Natural killer cell (primary cell): ENCODE results near the gene DLGAP4. TPM values are rescaled to one million over a fixed set of nuclear protein-coding genes. Genes with fewer than 3 reads are reported as not detected.

Experiments
- ATAC-seq, 3 donors: fragments of 150-1000 bp in 2 of 3; fragments of 200-7000 bp in 1 of 3; cut with Tn5 transposase; 1 replicate in 1 of 3; 2 replicates in 2 of 3; pipeline ENCODE4 v1.10.0; 2021; ENCODE audit warnings: mild to moderate bottlenecking in 2 of 3, moderate library complexity in 2 of 3
- DNase-seq, 2 donors: peaks; one replicate each; pipeline versions ENCODE4 v3.0.0 to v3.0.0-alpha.2; 2013 to 2021; ENCODE audit warnings: mixed read lengths in 1 of 2
- H3K27ac ChIP-seq: one replicate; pipeline ENCODE4 v1.5.1; 2013; ENCODE audit warnings: mild to moderate bottlenecking, low read length
- H3K27me3 ChIP-seq: one replicate; pipeline ENCODE4 v1.6.1; 2013; ENCODE audit warnings: low read length; ENCODE audit not compliant: control insufficient read depth, insufficient read depth
- H3K36me3 ChIP-seq: one replicate; pipeline ENCODE4 v1.6.1; 2013; ENCODE audit warnings: low read length; ENCODE audit not compliant: control insufficient read depth, insufficient read depth
- H3K4me1 ChIP-seq: one replicate; pipeline ENCODE4 v1.6.1; 2013; ENCODE audit warnings: low read length; ENCODE audit not compliant: control insufficient read depth, insufficient read depth
- H3K4me3 ChIP-seq: one replicate; pipeline ENCODE4 v1.5.1; 2013; ENCODE audit warnings: low read length
- H3K9me3 ChIP-seq: one replicate; pipeline ENCODE4 v1.6.1; 2013; ENCODE audit warnings: low read length; ENCODE audit not compliant: control insufficient read depth, insufficient read depth
- H3K27ac Mint-ChIP-seq, 2 donors: one replicate each; pipeline ENCODE4 v1.8.0; 2022; ENCODE audit warnings: mild to moderate bottlenecking in 2 of 2, mixed read lengths in 2 of 2, moderate library complexity in 1 of 2
- H3K27me3 Mint-ChIP-seq, 2 donors: one replicate each; pipeline ENCODE4 v1.8.0; 2022; ENCODE audit warnings: low read depth in 2 of 2, mixed read lengths in 2 of 2
- H3K36me3 Mint-ChIP-seq: one replicate; pipeline ENCODE4 v1.8.0; 2022; ENCODE audit warnings: mixed read lengths
- H3K4me1 Mint-ChIP-seq, 2 donors: one replicate each; pipeline ENCODE4 v1.8.0; 2022; ENCODE audit warnings: mixed read lengths in 2 of 2
- H3K4me3 Mint-ChIP-seq: one replicate; pipeline ENCODE4 v1.8.0; 2022; ENCODE audit warnings: mild to moderate bottlenecking, moderate library complexity, mixed read lengths
- H3K9me3 Mint-ChIP-seq, 2 donors: one replicate each; pipeline ENCODE4 v1.8.0; 2022; ENCODE audit warnings: mixed read lengths in 2 of 2
- WGBS: methylation state at CpG from one replicate; pipeline ENCODE4 v1.1.7; 2013; ENCODE audit warnings: missing lambda C conversion rate; ENCODE audit not compliant: insufficient coverage; 5-methylcytosine and 5-hydroxymethylcytosine counted together
- intact Hi-C: fragments of 100-400 bp; cut with micrococcal nuclease; formaldehyde crosslinking; loops from one replicate; pipeline ENCODE4 v1.14.2; 2022
- total RNA-seq, 4 donors: library from RNA; stranded (reverse); fragments of 120-200 nt in 1 of 4; gene quantifications; one replicate each; pipeline versions ENCODE4 v1.2.3 to v1.2.4, GENCODE V29; 2013 to 2022
- TF ChIP-seq, protein P1 (sequence below): fragments of 200-600 bp; IDR thresholded peaks from one replicate; pipeline ENCODE4 v1.8.0; 2022; ENCODE audit warnings: antibody characterized with exemption

The DLGAP4 gene
- total RNA-seq, 3 donors from 2014 or later (not counting 1 experiment from before 2014, with no cell fraction given) = 47.9 to 51.6 (median 51.2) TPM

DNA sequence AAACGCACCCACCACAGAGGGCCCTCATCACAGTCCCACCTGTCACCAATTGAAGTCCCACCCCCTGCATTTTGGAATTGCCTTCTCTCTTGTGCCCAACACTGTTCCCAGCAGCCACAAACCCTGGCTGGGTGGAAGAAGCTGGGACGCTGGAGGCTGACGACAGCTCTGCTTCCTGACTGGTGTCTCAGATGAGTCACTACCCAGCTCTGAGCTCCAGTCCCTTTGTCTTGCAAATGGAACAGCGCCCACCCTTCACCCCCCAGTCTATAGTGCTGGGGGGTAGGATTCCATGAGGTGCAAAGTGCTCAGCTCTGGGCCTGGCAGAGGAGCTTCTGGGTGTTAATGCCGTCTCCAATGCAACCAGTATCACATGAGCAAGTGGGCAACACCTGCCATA lies 85.3 kb downstream of the DLGAP4 start:
- Histone ChIP-seq H3K9me3 (no peaks in the 10 kb centered on the region), H3K36me3 (no peaks in the 10 kb centered on the region), H3K4me3 (no peak overlapping the region), H3K27ac (no peak overlapping the region), H3K27me3 (no peaks in the 10 kb centered on the region), H3K4me1 (no peaks in the 10 kb centered on the region)
- H3K36me3 Mint-ChIP-seq = no peaks in the 10 kb centered on the region
- DNase-seq (no peak), ATAC-seq (no peak)
- H3K4me3 Mint-ChIP-seq = no peak overlapping the region
- H3K27ac Mint-ChIP-seq = no peak overlapping the region
- intact Hi-C loops = no loop called here
- 28% methylated on average over 5 of the region's 5 CpGs for WGBS
- peaks cover 0 to 3% of the 10 kb centered on the region in 2 donors for H3K9me3 Mint-ChIP-seq
- H3K27me3 Mint-ChIP-seq = peaks cover 0 to 11% of the 10 kb centered on the region in 2 donors
- TF ChIP-seq, protein P1, sequence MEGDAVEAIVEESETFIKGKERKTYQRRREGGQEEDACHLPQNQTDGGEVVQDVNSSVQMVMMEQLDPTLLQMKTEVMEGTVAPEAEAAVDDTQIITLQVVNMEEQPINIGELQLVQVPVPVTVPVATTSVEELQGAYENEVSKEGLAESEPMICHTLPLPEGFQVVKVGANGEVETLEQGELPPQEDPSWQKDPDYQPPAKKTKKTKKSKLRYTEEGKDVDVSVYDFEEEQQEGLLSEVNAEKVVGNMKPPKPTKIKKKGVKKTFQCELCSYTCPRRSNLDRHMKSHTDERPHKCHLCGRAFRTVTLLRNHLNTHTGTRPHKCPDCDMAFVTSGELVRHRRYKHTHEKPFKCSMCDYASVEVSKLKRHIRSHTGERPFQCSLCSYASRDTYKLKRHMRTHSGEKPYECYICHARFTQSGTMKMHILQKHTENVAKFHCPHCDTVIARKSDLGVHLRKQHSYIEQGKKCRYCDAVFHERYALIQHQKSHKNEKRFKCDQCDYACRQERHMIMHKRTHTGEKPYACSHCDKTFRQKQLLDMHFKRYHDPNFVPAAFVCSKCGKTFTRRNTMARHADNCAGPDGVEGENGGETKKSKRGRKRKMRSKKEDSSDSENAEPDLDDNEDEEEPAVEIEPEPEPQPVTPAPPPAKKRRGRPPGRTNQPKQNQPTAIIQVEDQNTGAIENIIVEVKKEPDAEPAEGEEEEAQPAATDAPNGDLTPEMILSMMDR = no peak
- H3K4me1 Mint-ChIP-seq = no peaks in the 10 kb centered on the region

DNA sequence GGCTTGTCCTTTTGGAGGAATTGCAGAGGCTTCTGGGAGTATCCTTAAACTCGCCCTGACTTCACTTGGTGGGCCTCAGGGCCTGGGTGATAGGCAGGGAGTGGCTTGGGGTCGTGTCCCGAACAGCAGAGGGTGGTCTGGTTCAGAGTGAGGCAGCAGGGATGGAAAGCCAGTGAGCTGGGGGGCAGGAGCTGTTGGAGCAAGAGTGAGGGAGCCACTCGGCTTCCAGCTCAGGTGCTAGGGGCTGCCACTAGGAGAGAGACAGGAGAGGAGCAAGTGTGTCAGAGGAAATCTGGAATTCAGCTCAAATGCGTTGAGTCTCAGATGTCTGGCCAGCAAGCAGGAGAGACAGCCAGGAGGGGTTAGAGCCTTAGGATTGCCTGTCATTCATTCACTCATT lies 85.8 kb downstream of the DLGAP4 start:
- Histone ChIP-seq H3K4me3 (no peak overlapping the region), H3K27me3 (no peaks in the 10 kb centered on the region), H3K36me3 (no peaks in the 10 kb centered on the region), H3K27ac (no peak overlapping the region), H3K4me1 (no peaks in the 10 kb centered on the region), H3K9me3 (no peaks in the 10 kb centered on the region)
- DNase-seq = no peak
- ATAC-seq = no peak
- Mint-ChIP-seq H3K27me3 (peaks cover 0 to 11% of the 10 kb centered on the region in 2 donors), H3K4me1 (no peaks in the 10 kb centered on the region), H3K36me3 (no peaks in the 10 kb centered on the region), H3K9me3 (peaks cover 0 to 4% of the 10 kb centered on the region in 2 donors), H3K27ac (no peak overlapping the region), H3K4me3 (no peak overlapping the region)
- TF ChIP-seq, protein P1 = no peak
- 64% methylated on average over 5 of the region's 5 CpGs for WGBS
- intact Hi-C loops = no loop called here

DNA sequence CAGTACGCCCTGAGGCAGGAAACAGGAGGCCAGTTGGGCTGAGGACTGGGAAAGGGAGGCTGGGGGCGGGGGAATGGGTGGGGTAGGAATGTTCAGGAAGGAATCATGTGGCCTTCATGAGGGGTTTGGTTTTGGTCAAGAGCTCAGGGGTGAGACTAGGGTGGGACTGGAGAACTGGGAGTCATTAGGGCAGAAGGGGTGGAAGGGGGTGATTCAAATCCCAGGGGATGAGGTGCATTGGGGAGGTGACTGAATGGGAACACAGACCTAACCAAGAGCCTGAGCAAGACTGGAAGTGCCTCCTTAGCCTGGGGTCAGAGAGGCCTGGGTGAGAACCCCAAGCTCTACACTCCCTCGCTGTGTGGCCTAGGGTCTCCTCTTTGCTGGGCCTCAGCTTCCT lies 86.8 kb downstream of the DLGAP4 start:
- peaks cover 0 to 13% of the 10 kb centered on the region in 2 donors for H3K27me3 Mint-ChIP-seq
- no peaks in the 10 kb centered on the region for H3K36me3 Mint-ChIP-seq

More for the DNA sequence above, 86.8 kb downstream of the DLGAP4 start:
- Histone ChIP-seq H3K27ac (no peak overlapping the region), H3K27me3 (no peaks in the 10 kb centered on the region), H3K4me1 (no peaks in the 10 kb centered on the region), H3K36me3 (no peaks in the 10 kb centered on the region), H3K4me3 (no peak overlapping the region), H3K9me3 (no peaks in the 10 kb centered on the region)
- no peak overlapping the region for H3K27ac Mint-ChIP-seq
- ATAC-seq = no peak
- TF ChIP-seq, protein P1 = no peak
- no peak overlapping the region for H3K4me3 Mint-ChIP-seq
- 76% methylated on average over 3 of the region's 3 CpGs for WGBS
- no peaks in the 10 kb centered on the region for H3K4me1 Mint-ChIP-seq
- no peak for DNase-seq
- H3K9me3 Mint-ChIP-seq = peaks cover 0 to 4% of the 10 kb centered on the region in 2 donors
- intact Hi-C loops = no loop called here
